PC-3 (cell line): ENCODE measurements around the gene COQ8A. TPM values are rescaled to one million over a fixed set of nuclear protein-coding genes. Genes with fewer than 3 reads are reported as not detected.

Source experiments
- ATAC-seq: fragments of 200-7000 bp; cut with Tn5 transposase; 2 replicates; pipeline ENCODE4 v1.9.1; 2020; ENCODE audit warnings: mild to moderate bottlenecking, moderate library complexity
- BruUV-seq: library from RNA; stranded (reverse); fragments of 400-500 nt; replicated peaks from 2 replicates; lab custom pipeline; 2021; lab: Mats Ljungman, UMichigan
- CTCF ChIA-PET: fragments of 300-600 bp; sonication (Branson Sonifier 250); formaldehyde crosslinking; loops from one replicate; lab custom pipeline; 2022; ENCODE audit warnings: antibody characterized with exemption; lab: Charles Lee
- POLR2A ChIA-PET: fragments of 300-600 bp; sonication (Branson Sonifier 250); formaldehyde crosslinking; loops from one replicate; lab custom pipeline; 2022; ENCODE audit warnings: antibody characterized with exemption; ENCODE audit not compliant: unreplicated experiment; lab: Charles Lee
- DNase-seq: peaks from one replicate; pipeline ENCODE4 v3.0.0-alpha.2; 2015
- H2AFZ ChIP-seq: fragments of 300-600 bp; sonication (generic); 2 replicates; pipeline ENCODE4 v1.6.0; 2016; ENCODE audit warnings: antibody characterized with exemption, low read length
- H3F3A ChIP-seq: fragments of 300-600 bp; sonication (generic); one replicate; pipeline ENCODE4 v1.6.0; 2017; ENCODE audit warnings: antibody characterized with exemption, low read length, control low read depth, mild to moderate bottlenecking; ENCODE audit not compliant: unreplicated experiment
- H3K27ac ChIP-seq: fragments of 300-600 bp; sonication (generic); 2 replicates; pipeline ENCODE4 v1.5.1; 2016; ENCODE audit warnings: mild to moderate bottlenecking, low read length
- H3K27me3 ChIP-seq: fragments of 300-600 bp; sonication (generic); 2 replicates; pipeline ENCODE4 v1.6.1; 2016; ENCODE audit warnings: low read length, mixed read lengths
- H3K36me3 ChIP-seq: fragments of 300-600 bp; sonication (generic); 2 replicates; pipeline ENCODE4 v1.6.1; 2016; ENCODE audit warnings: low read depth, mixed run types, low read length, mixed read lengths
- H3K4me1 ChIP-seq: fragments of 300-600 bp; sonication (generic); 2 replicates; pipeline ENCODE4 v1.5.1; 2016; ENCODE audit warnings: low read length; ENCODE audit not compliant: insufficient read depth
- H3K4me2 ChIP-seq: fragments of 300-600 bp; sonication (generic); 2 replicates; pipeline ENCODE4 v1.6.0; 2016; ENCODE audit warnings: low read length
- H3K4me3 ChIP-seq: fragments of 300-600 bp; sonication (generic); 2 replicates; pipeline ENCODE4 v1.5.1; 2016; ENCODE audit warnings: mild to moderate bottlenecking, low read length, mixed read lengths
- H3K79me2 ChIP-seq: fragments of 300-600 bp; sonication (generic); 2 replicates; pipeline ENCODE4 v1.6.1; 2017; ENCODE audit warnings: low read length, mixed read lengths
- H3K9ac ChIP-seq: fragments of 300-600 bp; sonication (generic); 2 replicates; pipeline ENCODE4 v1.6.0; 2016; ENCODE audit warnings: mild to moderate bottlenecking, low read length
- H3K9me2 ChIP-seq: fragments of 300-600 bp; sonication (generic); replicated peaks from 2 replicates; pipeline ENCODE4 v1.6.1; 2016; ENCODE audit warnings: mixed run types, low read length, mixed read lengths
- H3K9me3 ChIP-seq: fragments of 300-600 bp; sonication (generic); 2 replicates; pipeline ENCODE4 v1.6.1; 2016; ENCODE audit warnings: low read length, mixed read lengths
- H4K20me1 ChIP-seq: fragments of 300-600 bp; sonication (generic); 2 replicates; pipeline ENCODE4 v1.6.1; 2016; ENCODE audit warnings: low read length, mixed read lengths
- EZH2 ChIP-seq: fragments of 300-600 bp; sonication (generic); IDR thresholded peaks from one replicate; pipeline ENCODE4 v1.6.1; 2017; ENCODE audit warnings: antibody characterized with exemption, mild to moderate bottlenecking, low read length; ENCODE audit not compliant: unreplicated experiment
- EZH2phosphoT487 ChIP-seq: fragments of 300-600 bp; sonication (generic); IDR thresholded peaks from 2 replicates; pipeline ENCODE4 v1.6.1; 2018; ENCODE audit warnings: mild to moderate bottlenecking, antibody characterized with exemption, low read length, borderline replicate concordance
- intact Hi-C: fragments of 100-400 bp; cut with micrococcal nuclease; formaldehyde crosslinking; loops from 2 replicates; pipeline ENCODE4 v1.9.0; 2023
- total RNA-seq: library from RNA; depleted of rRNA; stranded (reverse); fragments of >200 nt; gene quantifications from 2 replicates; pipeline ENCODE4 v1.2.3, GENCODE V29; 2014
- TF ChIP-seq, protein P1 (sequence below): fragments of 300-600 bp; sonication (generic); conservative IDR thresholded peaks from 2 replicates; pipeline ENCODE4 v1.5.1; 2017; ENCODE audit warnings: antibody characterized with exemption, low read depth, mild to moderate bottlenecking, low read length

COQ8A gene
- total RNA-seq, 1 experiment from 2014 or later = 67.0 TPM

DNA sequence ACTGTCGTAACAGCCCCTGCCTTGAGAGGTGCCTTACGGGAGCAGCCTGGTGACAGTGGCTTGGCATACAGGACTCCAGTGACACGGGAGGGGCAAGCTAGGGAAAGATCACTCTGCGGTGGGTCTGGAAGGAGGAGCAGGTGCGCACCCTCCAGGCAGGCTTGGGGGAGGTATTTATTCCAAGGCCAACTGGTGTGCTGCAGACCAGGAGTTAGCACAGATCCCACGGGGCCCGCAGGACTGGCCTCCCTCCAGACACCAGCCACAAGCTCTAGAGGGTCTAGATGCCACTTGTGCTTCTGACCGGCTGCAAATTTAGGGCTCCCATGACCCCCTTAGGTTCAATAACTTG, 47.6 kb upstream of the COQ8A start:
- POLR2A ChIA-PET = interaction anchor here (0.6 kb wide), 1 partner anchor 427 kb away, joined by 13 read pairs; no protein-coding TSS in a partner anchor
- Histone ChIP-seq H3K9me3 (no peaks in the 10 kb centered on the region), H3K4me2 (no peak overlapping the region), H4K20me1 (no peaks in the 10 kb centered on the region), H3K79me2 (no peaks in the 10 kb centered on the region), H3K9me2 (no peaks in the 10 kb centered on the region), H2AFZ (no peak overlapping the region), H3K27ac (no peak overlapping the region), H3K4me3 (no peak overlapping the region), H3K4me1 (no peaks in the 10 kb centered on the region), H3K36me3 (peaks cover 32% of the 10 kb centered on the region), H3K9ac (no peak overlapping the region), H3F3A (no peaks in the 10 kb centered on the region), H3K27me3 (no peaks in the 10 kb centered on the region)
- no peak for DNase-seq
- TF ChIP-seq, protein P1, sequence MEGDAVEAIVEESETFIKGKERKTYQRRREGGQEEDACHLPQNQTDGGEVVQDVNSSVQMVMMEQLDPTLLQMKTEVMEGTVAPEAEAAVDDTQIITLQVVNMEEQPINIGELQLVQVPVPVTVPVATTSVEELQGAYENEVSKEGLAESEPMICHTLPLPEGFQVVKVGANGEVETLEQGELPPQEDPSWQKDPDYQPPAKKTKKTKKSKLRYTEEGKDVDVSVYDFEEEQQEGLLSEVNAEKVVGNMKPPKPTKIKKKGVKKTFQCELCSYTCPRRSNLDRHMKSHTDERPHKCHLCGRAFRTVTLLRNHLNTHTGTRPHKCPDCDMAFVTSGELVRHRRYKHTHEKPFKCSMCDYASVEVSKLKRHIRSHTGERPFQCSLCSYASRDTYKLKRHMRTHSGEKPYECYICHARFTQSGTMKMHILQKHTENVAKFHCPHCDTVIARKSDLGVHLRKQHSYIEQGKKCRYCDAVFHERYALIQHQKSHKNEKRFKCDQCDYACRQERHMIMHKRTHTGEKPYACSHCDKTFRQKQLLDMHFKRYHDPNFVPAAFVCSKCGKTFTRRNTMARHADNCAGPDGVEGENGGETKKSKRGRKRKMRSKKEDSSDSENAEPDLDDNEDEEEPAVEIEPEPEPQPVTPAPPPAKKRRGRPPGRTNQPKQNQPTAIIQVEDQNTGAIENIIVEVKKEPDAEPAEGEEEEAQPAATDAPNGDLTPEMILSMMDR = no peak
- TF ChIP-seq EZH2phosphoT487 (no peak), EZH2 (no peak)
- CTCF ChIA-PET = no interaction called here
- BruUV-seq = no TSS peak
- intact Hi-C loops = no loop called here
- no peak for ATAC-seq

DNA sequence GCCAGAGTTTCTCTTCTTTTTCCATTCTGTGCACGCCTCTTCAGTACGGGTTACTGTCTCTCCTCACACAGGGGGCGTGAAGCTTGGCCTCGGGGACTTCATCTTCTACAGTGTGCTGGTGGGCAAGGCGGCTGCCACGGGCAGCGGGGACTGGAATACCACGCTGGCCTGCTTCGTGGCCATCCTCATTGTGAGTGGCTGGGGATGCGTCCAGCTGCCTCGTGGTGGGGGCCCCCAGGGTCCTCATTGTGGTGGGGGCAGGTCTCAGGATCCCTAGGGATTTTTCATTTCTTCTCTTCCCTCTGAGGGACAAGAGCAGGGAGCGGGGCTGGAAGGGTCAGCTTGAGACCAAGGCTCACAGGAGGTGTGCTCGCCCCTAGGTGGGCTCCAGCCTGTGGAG, 46.2 kb upstream of the COQ8A start:
- H3K4me2 ChIP-seq = no peak overlapping the region
- no peaks in the 10 kb centered on the region for H3K9me3 ChIP-seq
- TF ChIP-seq, protein P1 = no peak
- no peak for TF ChIP-seq EZH2phosphoT487
- no peak for TF ChIP-seq EZH2
- H3K27ac ChIP-seq = no peak overlapping the region
- DNase-seq = no peak
- intact Hi-C loops = no loop called here
- BruUV-seq = no TSS peak
- ATAC-seq = no peak
- H3K9ac ChIP-seq = no peak overlapping the region
- ChIA-PET CTCF (no interaction called here), POLR2A (no interaction called here)
- no peaks in the 10 kb centered on the region for H3F3A ChIP-seq
- H2AFZ ChIP-seq = no peak overlapping the region
- H3K4me1 ChIP-seq = no peaks in the 10 kb centered on the region
- H3K36me3 ChIP-seq = peaks cover 29% of the 10 kb centered on the region; the same call in 1 of the 2 replicates
- H4K20me1 ChIP-seq = no peaks in the 10 kb centered on the region
- H3K79me2 ChIP-seq = no peaks in the 10 kb centered on the region
- H3K27me3 ChIP-seq = no peaks in the 10 kb centered on the region
- H3K4me3 ChIP-seq = no peak overlapping the region
- no peaks in the 10 kb centered on the region for H3K9me2 ChIP-seq

DNA sequence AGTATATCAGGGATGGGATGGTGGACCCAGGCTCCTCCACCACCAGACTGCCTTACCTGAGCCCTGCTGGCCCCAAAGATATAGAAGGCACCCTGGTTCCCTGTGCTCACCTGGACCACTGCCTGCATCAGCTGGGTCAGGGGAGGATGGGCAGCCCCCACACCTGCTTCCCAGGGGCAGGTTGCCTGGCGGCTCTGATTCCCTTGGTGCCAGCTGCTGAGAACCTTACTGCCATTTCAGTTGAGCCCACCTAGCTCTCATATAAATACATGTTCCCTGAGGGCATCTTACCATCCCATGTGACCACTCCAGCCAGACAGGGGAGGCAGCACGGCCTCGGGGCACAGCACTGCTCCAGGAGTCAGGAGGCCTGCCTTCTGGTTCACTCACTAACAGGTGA, 45.3 kb upstream of the COQ8A start:
- BruUV-seq = no TSS peak
- Histone ChIP-seq H3K79me2 (no peaks in the 10 kb centered on the region), H3K9me2 (no peaks in the 10 kb centered on the region), H3K9me3 (no peaks in the 10 kb centered on the region), H3K9ac (no peak overlapping the region), H3K27me3 (no peaks in the 10 kb centered on the region), H2AFZ (no peak overlapping the region), H3K36me3 (peaks cover 31% of the 10 kb centered on the region; the same call in 1 of the 2 replicates), H3F3A (no peaks in the 10 kb centered on the region), H3K4me2 (no peak overlapping the region), H3K27ac (no peak overlapping the region), H3K4me3 (no peak overlapping the region), H3K4me1 (no peaks in the 10 kb centered on the region), H4K20me1 (no peaks in the 10 kb centered on the region)
- DNase-seq (no peak), ATAC-seq (no peak)
- ChIA-PET POLR2A (no interaction called here), CTCF (no interaction called here)
- TF ChIP-seq, protein P1 = no peak
- no peak for TF ChIP-seq EZH2phosphoT487
- intact Hi-C loops = no loop called here
